GM12878 (cell line): ENCODE results near the gene ADCY7. TPM values are rescaled to one million over a fixed set of nuclear protein-coding genes. Genes with fewer than 3 reads are reported as not detected.

Experiments
- ATAC-seq: fragments of 200-7000 bp; cut with Tn5 transposase; 3 replicates; pipeline ENCODE4 v1.9.1; 2020; ENCODE audit warnings: mild to moderate bottlenecking, moderate library complexity
- BruUV-seq: library from RNA; stranded (reverse); fragments of 400-500 nt; replicated peaks from 2 replicates; lab custom pipeline; 2021; lab: Mats Ljungman, UMichigan
- CTCF ChIA-PET: fragments of 300-600 bp; sonication (Branson Sonifier 250); formaldehyde crosslinking; extraction: SDS; loops from one replicate; lab custom pipeline; 2021; ENCODE audit warnings: inconsistent platforms; lab: Yijun Ruan, JAX
- POLR2A ChIA-PET: fragments of 350-600 bp; formaldehyde crosslinking; extraction: SDS; loops from one replicate; lab custom pipeline; 2021; ENCODE audit warnings: inconsistent platforms; lab: Charles Lee
- RAD21 ChIA-PET: fragments of 300-600 bp; sonication (Branson Sonifier 250); formaldehyde crosslinking; loops from one replicate; lab custom pipeline; 2023; ENCODE audit warnings: antibody characterized with exemption; ENCODE audit not compliant: unreplicated experiment; lab: Charles Lee
- SMC1A ChIA-PET: fragments of 300-600 bp; sonication (Branson Sonifier 250); formaldehyde crosslinking; loops from one replicate; lab custom pipeline; 2023; ENCODE audit not compliant: unreplicated experiment, uncharacterized antibody; lab: Charles Lee
- DNase-seq: peaks from one replicate; pipeline ENCODE4 v3.0.0-alpha.2; 2011; ENCODE audit warnings: low read depth, low spot score
- FAIRE-seq: peaks from 3 replicates; lab custom pipeline; 2011; peaks lifted over from hg19 to GRCh38; lab: Jason Lieb, UNC
- H2AFZ ChIP-seq: 2 replicates; pipeline ENCODE4 v1.6.0; 2011; ENCODE audit warnings: low read depth, low read length, control low read depth; ENCODE audit not compliant: control insufficient read depth
- H3K27ac ChIP-seq: 2 replicates; pipeline ENCODE4 v1.5.1; 2011; ENCODE audit warnings: control low read depth; ENCODE audit not compliant: control insufficient read depth, insufficient read depth
- H3K27me3 ChIP-seq, 2 experiments: replicated peaks in 1 of 2; 2 replicates each; pipeline versions ENCODE4 v1.6.0 to v1.6.1; 2011; ENCODE audit warnings: low read length in 1 of 2; ENCODE audit not compliant: control insufficient read depth in 2 of 2, insufficient read depth in 2 of 2
- H3K36me3 ChIP-seq, 2 experiments: 2 replicates each; pipeline ENCODE4 v1.5.1; 2011; ENCODE audit warnings: low read length in 1 of 2; ENCODE audit not compliant: control insufficient read depth in 2 of 2, insufficient read depth in 2 of 2
- H3K4me1 ChIP-seq: 2 replicates; pipeline ENCODE4 v1.6.1; 2011; ENCODE audit warnings: mild to moderate bottlenecking, low read length, moderate library complexity, mixed read lengths; ENCODE audit not compliant: control insufficient read depth, insufficient read depth
- H3K4me2 ChIP-seq: 2 replicates; pipeline ENCODE4 v1.6.0; 2011; ENCODE audit warnings: control low read depth; ENCODE audit not compliant: control insufficient read depth, insufficient read depth
- H3K4me3 ChIP-seq: fragments of 200-600 bp; sonication (generic); 2 replicates; pipeline ENCODE4 v1.5.1; 2016
- H3K79me2 ChIP-seq: 2 replicates; pipeline ENCODE4 v1.6.0; 2011; ENCODE audit warnings: low read length; ENCODE audit not compliant: control insufficient read depth, insufficient read depth
- H3K9ac ChIP-seq: 2 replicates; pipeline ENCODE4 v1.8.0; 2011; ENCODE audit warnings: low read length, control low read depth, mixed read lengths; ENCODE audit not compliant: control insufficient read depth, insufficient read depth
- H3K9me3 ChIP-seq: replicated peaks from 3 replicates; pipeline ENCODE4 v1.5.1; 2011; ENCODE audit warnings: mild to moderate bottlenecking, low read length; ENCODE audit not compliant: control insufficient read depth, insufficient read depth
- H4K20me1 ChIP-seq: 2 replicates; pipeline ENCODE4 v1.6.0; 2011; ENCODE audit not compliant: control insufficient read depth, insufficient read depth
- E2F4 ChIP-seq: IDR thresholded peaks from 2 replicates; pipeline ENCODE4 v1.6.1; 2012; ENCODE audit warnings: low read depth, low read length, improper control_type of control experiment
- E2F8 ChIP-seq: fragments of 450-650 bp; IDR thresholded peaks from 2 replicates; pipeline ENCODE4 v1.6.1; 2018; ENCODE audit warnings: mild to moderate bottlenecking, low read depth, moderate library complexity; ENCODE audit not compliant: partially characterized antibody
- MEF2B ChIP-seq: fragments of 450-650 bp; IDR thresholded peaks from 2 replicates; pipeline ENCODE4 v1.6.1; 2018; ENCODE audit warnings: mild to moderate bottlenecking, moderate library complexity; ENCODE audit not compliant: partially characterized antibody, poor library complexity, severe bottlenecking
- MXI1 ChIP-seq: fragments of 150-350 bp; IDR thresholded peaks from 2 replicates; pipeline ENCODE4 v1.6.1; 2011; ENCODE audit warnings: low read depth, mild to moderate bottlenecking, inconsistent platforms, low read length, improper control_type of control experiment
- NRF1 ChIP-seq: conservative IDR thresholded peaks from 2 replicates; pipeline ENCODE4 v1.6.1; 2011; ENCODE audit warnings: mild to moderate bottlenecking, low read depth, low read length, improper control_type of control experiment
- PBX3 ChIP-seq: IDR thresholded peaks from 2 replicates; pipeline ENCODE4 v1.6.1; 2011; ENCODE audit warnings: mild to moderate bottlenecking, low read depth, low read length, moderate library complexity; ENCODE audit not compliant: insufficient replicate concordance
- RAD21 ChIP-seq: IDR thresholded peaks from 2 replicates; pipeline ENCODE4 v1.6.1; 2011; ENCODE audit warnings: mild to moderate bottlenecking, low read depth, low read length, moderate library complexity; ENCODE audit not compliant: insufficient read depth
- RELA ChIP-seq: fragments of 450-650 bp; IDR thresholded peaks from 2 replicates; pipeline ENCODE4 v1.8.0; 2014; ENCODE audit warnings: borderline replicate concordance; ENCODE audit not compliant: partially characterized antibody
- STAT1 ChIP-seq: fragments of 450-650 bp; conservative IDR thresholded peaks from 2 replicates; pipeline ENCODE4 v1.6.1; 2014; ENCODE audit warnings: antibody characterized with exemption, mild to moderate bottlenecking
- TCF7 ChIP-seq: IDR thresholded peaks from 2 replicates; pipeline ENCODE4 v1.6.1; 2014; ENCODE audit warnings: antibody characterized with exemption, borderline replicate concordance
- ZNF207 ChIP-seq: fragments of 450-650 bp; IDR thresholded peaks from 2 replicates; pipeline ENCODE4 v1.6.1; 2014; ENCODE audit warnings: antibody characterized with exemption, mild to moderate bottlenecking, borderline replicate concordance
- ZNF592 ChIP-seq: fragments of 450-650 bp; IDR thresholded peaks from 2 replicates; pipeline ENCODE4 v1.6.1; 2017; ENCODE audit warnings: mild to moderate bottlenecking, moderate library complexity
- ZZZ3 ChIP-seq: IDR thresholded peaks from 2 replicates; pipeline ENCODE4 v1.6.1; 2011; ENCODE audit warnings: low read depth; ENCODE audit not compliant: control insufficient read depth, insufficient read length
- WGBS: methylation state at CpG from one replicate; pipeline ENCODE4 v1.1.6; 2016; ENCODE audit warnings: low lambda C conversion rate; ENCODE audit not compliant: insufficient replicate concordance, insufficient coverage; ENCODE audit errors: missing lambda C conversion rate; 5-methylcytosine and 5-hydroxymethylcytosine counted together
- in situ Hi-C: fragments of 300-500 bp; cut with MboI; formaldehyde crosslinking; loops from 9 replicates; pipeline ENCODE4 v1.14.3; 2018; ENCODE audit warnings: mixed read lengths
- intact Hi-C: fragments of 100-400 bp; cut with micrococcal nuclease; formaldehyde crosslinking; loops from one replicate; pipeline ENCODE4 v1.14.2; 2022; ENCODE audit not compliant: unreplicated experiment
- polyA plus RNA-seq, 11 experiments: library from polyadenylated mRNA; depleted of rRNA in 4 of 11; unstranded in 6 of 11; stranded (reverse) in 5 of 11; fragments of >200 nt; fragmentation: Nextera tagmentation in 4 of 11; fragmentation: Illumina TruSeq in 1 of 11; extraction: Ambion mirVana in 4 of 11; extraction: Trizol in 1 of 11; gene quantifications; 1 replicate in 1 of 11; 2 replicates in 10 of 11; pipeline versions ENCODE4 v1.2.1 to v1.2.3, GENCODE V29; 2011 to 2016; ENCODE audit warnings: inconsistent platforms in 2 of 11, missing spikeins in 2 of 11, low read depth in 1 of 11
- total RNA-seq, 4 experiments: library from RNA; depleted of rRNA in 3 of 4; stranded (reverse); fragments of >200 nt in 3 of 4; fragmentation: Illumina TruSeq in 1 of 4; extraction: Trizol in 1 of 4; gene quantifications; 2 replicates each; pipeline versions ENCODE4 v1.2.1 to v1.2.3, GENCODE V29; 2013 to 2021

Gene ADCY7
- total and polyA plus RNA-seq, 10 of the 15 experiments (the other 5 are each of a cell fraction or from before 2014, with no cell fraction given), result 1.2 to 87.9 (median 24.4) TPM

DNA sequence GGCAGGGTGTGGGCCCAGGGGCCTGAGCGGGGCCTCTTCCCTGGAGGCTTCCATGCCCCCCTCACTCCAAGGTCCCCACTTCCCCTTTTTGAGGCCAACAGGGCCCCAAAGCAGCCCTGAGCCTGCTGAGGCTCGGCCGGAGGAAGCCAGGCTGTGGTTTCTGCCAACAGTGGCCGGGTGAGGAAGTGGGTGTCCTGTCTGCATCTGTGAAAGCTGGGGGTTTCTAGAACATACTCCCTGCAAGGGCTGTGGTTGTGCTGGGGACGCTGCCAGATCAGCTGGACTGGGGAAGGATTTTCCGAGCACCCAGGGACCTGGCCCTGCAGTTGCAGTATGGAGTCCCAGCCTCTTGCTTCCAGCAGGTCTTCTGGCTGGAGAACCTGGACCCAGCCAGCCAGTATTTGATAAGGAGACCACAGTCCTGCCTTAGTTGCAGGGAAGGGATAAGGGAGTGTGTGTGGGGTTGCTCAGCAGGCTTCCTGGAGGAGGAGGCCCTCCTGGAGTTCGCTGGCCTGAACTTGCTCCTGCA, 15.7 kb downstream of the ADCY7 start:
- ChIA-PET POLR2A (interaction anchor here (0.8 to 2.4 kb wide), 4 partner anchors 8 to 254 kb away, joined by 3 to 17 read pairs (median 4); partner anchors contain the start of gene ADCY7), SMC1A (interaction anchor here (0.7 to 8.9 kb wide), 11 partner anchors 8 to 524 kb away, joined by 3 to 73 read pairs (median 4); partner anchors contain the start of gene ADCY7), RAD21 (interaction anchor here (0.6 to 2.4 kb wide), 9 partner anchors 9 to 385 kb away, joined by 3 to 24 read pairs (median 3); no protein-coding TSS in a partner anchor), CTCF (interaction anchor here (0.6 to 6.8 kb wide), 17 partner anchors 9 to 525 kb away, joined by 3 to 38 read pairs (median 4); partner anchors contain the start of genes CNEP1R1 and SNX20)
- Histone ChIP-seq H3K36me3 (peaks cover 5% of the 10 kb centered on the region in 2 experiments), H3K79me2 (peaks cover 88% of the 10 kb centered on the region), H3K4me3 (peak overlapping the region; percentile 59; the same call in 1 of the 2 replicates), H3K27ac (peak overlapping the region; percentile 85), H2AFZ (no peak overlapping the region), H3K9me3 (no peaks in the 10 kb centered on the region; the same call in 1 of the 3 replicates), H3K4me2 (peak overlapping the region; percentile 92), H3K4me1 (peaks cover 68% of the 10 kb centered on the region), H3K27me3 (no peaks in the 10 kb centered on the region), H4K20me1 (no peaks in the 10 kb centered on the region), H3K9ac (peak overlapping the region; percentile 43)
- ATAC-seq (peak; percentile 91), FAIRE-seq (peak; percentile 89), DNase-seq (peak; percentile 86)
- intact Hi-C loops (no loop called here), in situ Hi-C loops (no loop called here)
- no TSS peak for BruUV-seq
- WGBS, result under 1% methylated on average over 7 of the region's 7 CpGs
- TF ChIP-seq MXI1, result peak; percentile 56; the same call in 1 of the 2 replicates
- TF ChIP-seq E2F8, result no peak
- peak; percentile 69 for TF ChIP-seq ZNF207
- TF ChIP-seq E2F4, result no peak
- peak; percentile 39 for TF ChIP-seq RELA
- TF ChIP-seq RAD21, result peak; percentile 28; the same call in 1 of the 2 replicates
- no peak; the same call in 1 of the 2 replicates for TF ChIP-seq ZNF592
- no peak for TF ChIP-seq NRF1
- TF ChIP-seq MEF2B, result peak; percentile 87
- no peak for TF ChIP-seq TCF7
- no peak for TF ChIP-seq STAT1
- TF ChIP-seq PBX3, result peak; percentile 34
- TF ChIP-seq ZZZ3, result no peak
